Measurements from ENCODE around the gene ZFPL1. TPM values are rescaled to one million over a fixed set of nuclear protein-coding genes. Genes with fewer than 3 reads are reported as not detected.
A peak's percentile ranks its signal among the peaks of the same experiment; 100 is the strongest.

The ZFPL1 gene
- total and polyA plus RNA-seq, 4 donors, result 34.5 to 45.8 (median 35.2) TPM

- H3K9ac ChIP-seq (ENCODE audit: insufficient read depth in 1 of 2, low read length in 2 of 2), result peak within 1 kb of the TSS; percentile 94 to 97
- peak within 1 kb of the TSS; percentile 87 to 95 for H3K27ac ChIP-seq (ENCODE audit: low read depth in 1 of 2, low read length in 1 of 2)
- peak; percentile 83 for ATAC-seq (ENCODE audit: insufficient read depth, low FRiP score)
- H3K4me3 ChIP-seq, result peak within 1 kb of the TSS; percentile 90
- no peaks in the 10 kb centered on the region for H3K9me3 ChIP-seq (ENCODE audit: control insufficient read depth in 4 of 4, insufficient read depth in 3 of 4, low read length in 3 of 4)
- peak; percentile 96 to 98 (median 97) for DNase-seq
- peaks cover 0 to 16% (median 7%) of the 10 kb centered on the region in 5 donors for H3K4me1 ChIP-seq (ENCODE audit: control insufficient read depth in 5 of 5, insufficient read depth in 5 of 5, low read length in 5 of 5)
- H3K36me3 ChIP-seq (ENCODE audit: control insufficient read depth in 4 of 4, insufficient read depth in 4 of 4, low read length in 4 of 4), result peaks cover 15 to 45% (median 34%) of the 10 kb centered on the region in 4 donors
- H3K27me3 ChIP-seq (ENCODE audit: control insufficient read depth in 3 of 3, insufficient read depth in 3 of 3, low read length in 2 of 3), result no peaks in the 10 kb centered on the region
- whole genome bisulfite sequencing, 2 donors, result 0 to 1% methylated on average over 64 of the region's 64 CpGs
- TF ChIP-seq CTCF (IDR thresholded peaks at IDR 0.05; ENCODE audit: control extremely low read depth, extremely low read depth), result no peak
Measured at GRCh38 chr11:65121865-65122696, 38.1 kb downstream of the ZFPL1 start, which contains the start of the genes FAU and MRPL49. Gene FAU, minus strand, starts transcription at chr11:65122134. Its CDS starts 321 bp downstream, at chr11:65121813. Gene MRPL49, plus strand, starts transcription at chr11:65122321. Its CDS starts 26 bp downstream, at chr11:65122347.

DNA sequence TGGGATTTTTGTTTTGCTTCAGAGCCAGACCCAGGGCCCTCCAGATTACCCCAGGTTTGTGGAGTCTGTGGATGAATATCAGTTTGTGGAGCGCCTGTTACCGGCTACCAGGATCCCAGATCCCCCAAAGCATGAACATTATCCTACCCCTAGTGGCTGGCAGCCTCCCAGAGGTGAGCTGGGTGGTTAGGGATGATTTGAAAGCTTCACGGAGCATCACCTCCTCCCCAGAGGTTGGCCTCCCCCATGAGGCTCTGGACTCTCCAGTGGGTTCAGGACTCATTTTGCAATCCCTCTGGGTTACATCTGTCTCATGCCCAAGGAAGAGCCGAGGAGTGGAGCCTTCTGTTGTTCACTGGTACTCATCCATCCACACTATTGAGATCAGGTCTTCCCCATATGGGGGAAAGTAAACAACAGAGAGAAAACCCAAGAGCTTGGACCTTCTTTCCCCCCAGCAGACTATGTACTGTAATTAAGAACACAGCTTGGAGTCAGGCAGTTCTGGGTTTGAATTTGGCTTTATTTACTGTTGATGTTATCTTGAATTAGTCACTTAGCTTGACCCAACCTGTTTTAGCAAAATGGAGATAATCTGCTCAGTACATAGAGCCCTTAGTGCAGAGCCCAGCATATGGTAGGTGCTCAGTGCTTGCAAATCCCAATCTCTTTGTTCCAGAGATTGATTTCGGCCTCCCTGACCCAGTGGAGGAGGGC, 40.6 kb downstream of the ZFPL1 start:
- H3K9me3 ChIP-seq (ENCODE audit: control insufficient read depth in 4 of 4, insufficient read depth in 3 of 4, low read length in 3 of 4), result no peaks in the 10 kb centered on the region
- no peak for TF ChIP-seq CTCF (IDR thresholded peaks at IDR 0.05; ENCODE audit: control extremely low read depth, extremely low read depth)
- peaks cover 0 to 16% (median 7%) of the 10 kb centered on the region in 5 donors for H3K4me1 ChIP-seq (ENCODE audit: control insufficient read depth in 5 of 5, insufficient read depth in 5 of 5, low read length in 5 of 5)
- ATAC-seq (ENCODE audit: insufficient read depth, low FRiP score) (no peak), DNase-seq (no peak)
- H3K27me3 ChIP-seq (ENCODE audit: control insufficient read depth in 3 of 3, insufficient read depth in 3 of 3, low read length in 2 of 3), result no peaks in the 10 kb centered on the region
- H3K36me3 ChIP-seq (ENCODE audit: control insufficient read depth in 4 of 4, insufficient read depth in 4 of 4, low read length in 4 of 4), result peaks cover 24 to 54% (median 39%) of the 10 kb centered on the region in 4 donors
- H3K4me3 ChIP-seq, result no peak overlapping the region
- 93 to 95% methylated on average over 5 of the region's 5 CpGs for WGBS, 2 donors
- H3K9ac ChIP-seq (ENCODE audit: insufficient read depth in 1 of 2, low read length in 2 of 2), result no peak overlapping the region
- no peak overlapping the region for H3K27ac ChIP-seq (ENCODE audit: low read depth in 1 of 2, low read length in 1 of 2)

DNA sequence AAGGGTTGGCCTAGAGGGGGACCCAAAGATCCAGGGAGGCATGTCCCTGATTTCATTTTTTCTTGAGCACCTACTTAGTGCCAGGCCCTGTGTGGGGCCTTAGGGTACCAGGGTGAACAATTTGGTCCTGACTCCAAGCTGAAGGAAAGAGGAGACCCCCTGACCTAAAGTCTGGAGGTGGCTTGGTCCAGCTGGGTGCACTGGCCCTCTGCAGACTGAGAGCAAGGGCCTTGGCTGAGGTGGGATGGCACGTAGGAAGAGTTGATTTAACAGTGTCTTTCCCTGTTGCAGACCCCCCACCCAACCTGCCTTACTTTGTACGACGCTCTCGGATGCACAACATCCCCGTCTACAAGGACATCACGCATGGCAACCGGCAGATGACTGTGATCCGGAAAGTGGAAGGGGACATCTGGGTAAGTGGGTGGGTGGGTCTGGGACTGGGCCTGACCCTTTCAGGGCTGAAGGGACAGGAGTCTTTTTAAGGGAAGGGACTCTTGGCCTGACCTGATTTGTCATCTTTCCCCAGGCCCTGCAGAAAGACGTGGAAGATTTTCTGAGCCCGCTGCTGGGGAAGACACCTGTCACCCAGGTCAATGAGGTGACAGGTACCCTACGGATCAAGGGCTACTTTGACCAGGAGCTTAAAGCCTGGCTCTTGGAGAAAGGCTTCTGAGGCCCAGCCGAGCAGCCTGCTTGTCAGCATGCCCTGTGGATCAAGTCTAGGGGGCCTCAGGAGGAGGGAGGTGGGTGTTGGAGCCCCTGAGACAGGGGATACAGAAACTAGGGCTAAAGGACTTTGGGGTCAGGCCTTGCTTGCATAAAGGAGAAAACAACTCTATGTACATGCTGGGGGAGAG, 41.4 kb downstream of the ZFPL1 start:
- Histone ChIP-seq H3K36me3 (ENCODE audit: control insufficient read depth in 4 of 4, insufficient read depth in 4 of 4, low read length in 4 of 4) (peaks cover 22 to 56% (median 39%) of the 10 kb centered on the region in 4 donors), H3K9ac (ENCODE audit: insufficient read depth in 1 of 2, low read length in 2 of 2) (no peak overlapping the region), H3K9me3 (ENCODE audit: control insufficient read depth in 4 of 4, insufficient read depth in 3 of 4, low read length in 3 of 4) (no peaks in the 10 kb centered on the region), H3K27ac (ENCODE audit: low read depth in 1 of 2, low read length in 1 of 2) (no peak overlapping the region), H3K27me3 (ENCODE audit: control insufficient read depth in 3 of 3, insufficient read depth in 3 of 3, low read length in 2 of 3) (no peaks in the 10 kb centered on the region), H3K4me3 (no peak overlapping the region), H3K4me1 (ENCODE audit: control insufficient read depth in 5 of 5, insufficient read depth in 5 of 5, low read length in 5 of 5) (peaks cover 0 to 16% (median 7%) of the 10 kb centered on the region in 5 donors)
- no peak for TF ChIP-seq CTCF (IDR thresholded peaks at IDR 0.05; ENCODE audit: control extremely low read depth, extremely low read depth)
- DNase-seq, result no peak
- ATAC-seq (ENCODE audit: insufficient read depth, low FRiP score), result no peak
- 90 to 96% methylated on average over 12 of the region's 12 CpGs for WGBS, 2 donors

Data from lung (tissue), 12 donors.